ENCODE data around the gene XKR7.

Gene XKR7

GRCh38 chr20:32006053-32006452 lies 38.1 kb downstream of the XKR7 start:
- Mint-ChIP-seq H3K36me3 (no peaks in the 10 kb centered on the region), H3K4me3 (no peak overlapping the region), H3K4me1 (peaks cover 11% of the 10 kb centered on the region), H3K9me3 (no peaks in the 10 kb centered on the region), H3K27ac (no peak overlapping the region), H3K27me3 (peaks cover 27% of the 10 kb centered on the region)
- CTCF ChIA-PET: no interaction called here
- no peak for DNase-seq

- H3K36me3 Mint-ChIP-seq: no peaks in the 10 kb centered on the region
- H3K9me3 Mint-ChIP-seq: no peaks in the 10 kb centered on the region
- peaks cover 30% of the 10 kb centered on the region for H3K27me3 Mint-ChIP-seq
- no peak overlapping the region for H3K27ac Mint-ChIP-seq
- H3K4me3 Mint-ChIP-seq: no peak overlapping the region
- H3K4me1 Mint-ChIP-seq: peaks cover 11% of the 10 kb centered on the region
- DNase-seq: no peak
- CTCF ChIA-PET: interaction anchor here (1.2 to 1.8 kb wide), 2 partner anchors 11 to 184 kb away, joined by 3 to 7 read pairs; no protein-coding TSS in a partner anchor
These were observed 39.2 kb downstream of the XKR7 start for GRCh38 chr20:32006841-32007786.

GRCh38 chr20:32007787-32008616 lies 40.1 kb downstream of the XKR7 start:
- H3K27me3 Mint-ChIP-seq: peaks cover 30% of the 10 kb centered on the region
- no peaks in the 10 kb centered on the region for H3K36me3 Mint-ChIP-seq
- CTCF ChIA-PET: interaction anchor here (1.2 to 1.8 kb wide), 2 partner anchors 10 to 185 kb away, joined by 3 to 7 read pairs; no protein-coding TSS in a partner anchor
- H3K9me3 Mint-ChIP-seq: no peaks in the 10 kb centered on the region
- H3K27ac Mint-ChIP-seq: no peak overlapping the region
- no peak overlapping the region for H3K4me3 Mint-ChIP-seq
- H3K4me1 Mint-ChIP-seq: peaks cover 11% of the 10 kb centered on the region
- DNase-seq: no peak

GRCh38 chr20:32009564-32009963 lies 41.6 kb downstream of the XKR7 start:
- H3K9me3 Mint-ChIP-seq: no peaks in the 10 kb centered on the region
- H3K4me1 Mint-ChIP-seq: peaks cover 11% of the 10 kb centered on the region
- no peak overlapping the region for H3K4me3 Mint-ChIP-seq
- peaks cover 34% of the 10 kb centered on the region for H3K27me3 Mint-ChIP-seq
- CTCF ChIA-PET: no interaction called here
- no peak for DNase-seq
- no peaks in the 10 kb centered on the region for H3K36me3 Mint-ChIP-seq
- H3K27ac Mint-ChIP-seq: no peak overlapping the region

GRCh38 chr20:32010101-32010500 lies 42.1 kb downstream of the XKR7 start, which contains the start of gene CCM2L:
CCM2L (plus strand) TSS chr20:32010438; CDS start chr20:32010455, 17 bp downstream.
- Mint-ChIP-seq H3K4me1 (peaks cover 11% of the 10 kb centered on the region), H3K27ac (no peak within 1 kb of the TSS), H3K4me3 (no peak within 1 kb of the TSS), H3K9me3 (no peaks in the 10 kb centered on the region), H3K27me3 (peaks cover 39% of the 10 kb centered on the region), H3K36me3 (no peaks in the 10 kb centered on the region)
- CTCF ChIA-PET: no interaction called here
- no peak for DNase-seq

- no peaks in the 10 kb centered on the region for H3K36me3 Mint-ChIP-seq
- no peak overlapping the region for H3K27ac Mint-ChIP-seq
- no peaks in the 10 kb centered on the region for H3K9me3 Mint-ChIP-seq
- H3K27me3 Mint-ChIP-seq: peaks cover 45% of the 10 kb centered on the region
- DNase-seq: no peak
- CTCF ChIA-PET: no interaction called here
- H3K4me3 Mint-ChIP-seq: no peak overlapping the region
- H3K4me1 Mint-ChIP-seq: peaks cover 11% of the 10 kb centered on the region
These were observed 42.7 kb downstream of the XKR7 start for GRCh38 chr20:32010666-32011065.

GRCh38 chr20:32012159-32012688 lies 44.3 kb downstream of the XKR7 start:
- Mint-ChIP-seq H3K27me3 (peaks cover 55% of the 10 kb centered on the region), H3K4me1 (peaks cover 11% of the 10 kb centered on the region), H3K4me3 (no peak overlapping the region), H3K36me3 (no peaks in the 10 kb centered on the region), H3K27ac (no peak overlapping the region), H3K9me3 (no peaks in the 10 kb centered on the region)
- no peak for DNase-seq
- CTCF ChIA-PET: interaction anchor here (1.8 kb wide), 1 partner anchor 20 kb away, joined by 6 read pairs; no protein-coding TSS in a partner anchor

- Mint-ChIP-seq H3K4me1 (peaks cover 8% of the 10 kb centered on the region), H3K9me3 (no peaks in the 10 kb centered on the region), H3K4me3 (no peak overlapping the region), H3K27ac (no peak overlapping the region), H3K36me3 (no peaks in the 10 kb centered on the region), H3K27me3 (peaks cover 55% of the 10 kb centered on the region)
- DNase-seq: no peak
- CTCF ChIA-PET: no interaction called here
These were observed 45.4 kb downstream of the XKR7 start for GRCh38 chr20:32013326-32013725.

- CTCF ChIA-PET: interaction anchor here (0.6 to 1.3 kb wide), 4 partner anchors 8 to 195 kb away, joined by 3 to 5 read pairs (median 4); no protein-coding TSS in a partner anchor
- H3K4me1 Mint-ChIP-seq: peaks cover 23% of the 10 kb centered on the region
- DNase-seq: peak; percentile 72
- peaks cover 3% of the 10 kb centered on the region for H3K36me3 Mint-ChIP-seq
- no peak overlapping the region for H3K27ac Mint-ChIP-seq
- H3K4me3 Mint-ChIP-seq: peak overlapping the region; percentile 44
- peaks cover 72% of the 10 kb centered on the region for H3K27me3 Mint-ChIP-seq
- no peaks in the 10 kb centered on the region for H3K9me3 Mint-ChIP-seq
These were observed 49.8 kb downstream of the XKR7 start for GRCh38 chr20:32017711-32018251.

- Mint-ChIP-seq H3K4me3 (peak overlapping the region; percentile 70), H3K27ac (no peak overlapping the region), H3K27me3 (peaks cover 79% of the 10 kb centered on the region), H3K4me1 (peaks cover 23% of the 10 kb centered on the region), H3K9me3 (no peaks in the 10 kb centered on the region), H3K36me3 (peaks cover 3% of the 10 kb centered on the region)
- peak; percentile 69 for DNase-seq
- CTCF ChIA-PET: interaction anchor here (1.1 kb wide), 1 partner anchor 13 kb away, joined by 5 read pairs; no protein-coding TSS in a partner anchor
These were observed 50.6 kb downstream of the XKR7 start for GRCh38 chr20:32018269-32019155.

GRCh38 chr20:32019156-32019510 lies 51.2 kb downstream of the XKR7 start:
- Mint-ChIP-seq H3K27me3 (peaks cover 85% of the 10 kb centered on the region), H3K9me3 (no peaks in the 10 kb centered on the region), H3K27ac (no peak overlapping the region), H3K4me3 (peak overlapping the region; percentile 67), H3K36me3 (peaks cover 3% of the 10 kb centered on the region), H3K4me1 (peaks cover 23% of the 10 kb centered on the region)
- CTCF ChIA-PET: no interaction called here
- no peak for DNase-seq

- H3K9me3 Mint-ChIP-seq: no peaks in the 10 kb centered on the region
- H3K4me3 Mint-ChIP-seq: peak overlapping the region; percentile 67
- H3K36me3 Mint-ChIP-seq: peaks cover 3% of the 10 kb centered on the region
- peaks cover 86% of the 10 kb centered on the region for H3K27me3 Mint-ChIP-seq
- peak; percentile 14 for DNase-seq
- H3K4me1 Mint-ChIP-seq: peaks cover 23% of the 10 kb centered on the region
- CTCF ChIA-PET: interaction anchor here (0.9 to 1.9 kb wide), 2 partner anchors 11 to 197 kb away, joined by 3 to 22 read pairs; no protein-coding TSS in a partner anchor
- H3K27ac Mint-ChIP-seq: no peak overlapping the region
These were observed 51.9 kb downstream of the XKR7 start for GRCh38 chr20:32019563-32020463.

Data from activated naive CD4-positive, alpha-beta T cell treated with anti-CD3 and anti-CD28 coated beads, Interleukin-2, amount 10 ng/mL, durations not matched to agents 7 days and 5 days (primary cell).